ENCODE data around the gene EXOC4.

GRCh38 chr7:133248901-133249300 is 4.0 kb upstream of the EXOC4 start:
- TF ChIP-seq, protein P1, sequence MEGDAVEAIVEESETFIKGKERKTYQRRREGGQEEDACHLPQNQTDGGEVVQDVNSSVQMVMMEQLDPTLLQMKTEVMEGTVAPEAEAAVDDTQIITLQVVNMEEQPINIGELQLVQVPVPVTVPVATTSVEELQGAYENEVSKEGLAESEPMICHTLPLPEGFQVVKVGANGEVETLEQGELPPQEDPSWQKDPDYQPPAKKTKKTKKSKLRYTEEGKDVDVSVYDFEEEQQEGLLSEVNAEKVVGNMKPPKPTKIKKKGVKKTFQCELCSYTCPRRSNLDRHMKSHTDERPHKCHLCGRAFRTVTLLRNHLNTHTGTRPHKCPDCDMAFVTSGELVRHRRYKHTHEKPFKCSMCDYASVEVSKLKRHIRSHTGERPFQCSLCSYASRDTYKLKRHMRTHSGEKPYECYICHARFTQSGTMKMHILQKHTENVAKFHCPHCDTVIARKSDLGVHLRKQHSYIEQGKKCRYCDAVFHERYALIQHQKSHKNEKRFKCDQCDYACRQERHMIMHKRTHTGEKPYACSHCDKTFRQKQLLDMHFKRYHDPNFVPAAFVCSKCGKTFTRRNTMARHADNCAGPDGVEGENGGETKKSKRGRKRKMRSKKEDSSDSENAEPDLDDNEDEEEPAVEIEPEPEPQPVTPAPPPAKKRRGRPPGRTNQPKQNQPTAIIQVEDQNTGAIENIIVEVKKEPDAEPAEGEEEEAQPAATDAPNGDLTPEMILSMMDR (IDR thresholded peaks at IDR 0.05; ENCODE audit: low read length), result no peak
- no peak for TF ChIP-seq EZH2 (IDR thresholded peaks at IDR 0.05; ENCODE audit: borderline replicate concordance, low read length)

Data from OCI-LY1 (cell line).